Activated CD4-positive, alpha-beta memory T cell treated with anti-CD3 and anti-CD28 coated beads, Interleukin-2, amount 10 ng/mL, durations not matched to agents 7 days and 5 days (primary cell): ENCODE results near the gene OR51B6. TPM values are rescaled to one million over a fixed set of nuclear protein-coding genes. Genes with fewer than 3 reads are reported as not detected.
"Not testable (repeated sequence)": the region's sequence is repeated elsewhere in the genome, so short reads cannot be mapped to it uniquely, and the experiment has no call there.

Source experiments
- CTCF ChIA-PET: fragments of 350-600 bp; sonication (Branson Sonifier 250); formaldehyde crosslinking; loops from one replicate; lab custom pipeline; 2021; ENCODE audit warnings: antibody characterized with exemption, inconsistent platforms; lab: Charles Lee
- POLR2A ChIA-PET: fragments of 350-600 bp; sonication (Branson Sonifier 250); formaldehyde crosslinking; loops from one replicate; lab custom pipeline; 2021; ENCODE audit warnings: antibody characterized with exemption; lab: Charles Lee
- DNase-seq: peaks from one replicate; pipeline ENCODE4 v3.0.0-alpha.2; 2020
- H3K27ac Mint-ChIP-seq: one replicate; pipeline ENCODE4 v1.8.0; 2021; ENCODE audit warnings: mild to moderate bottlenecking, mixed read lengths
- H3K27me3 Mint-ChIP-seq: one replicate; pipeline ENCODE4 v1.8.0; 2021; ENCODE audit warnings: mixed read lengths
- H3K36me3 Mint-ChIP-seq: one replicate; pipeline ENCODE4 v1.8.0; 2021; ENCODE audit warnings: low read depth, mixed read lengths
- H3K4me1 Mint-ChIP-seq: one replicate; pipeline ENCODE4 v1.8.0; 2021; ENCODE audit warnings: mixed read lengths
- H3K4me3 Mint-ChIP-seq: one replicate; pipeline ENCODE4 v1.8.0; 2021; ENCODE audit warnings: mild to moderate bottlenecking, mixed read lengths
- H3K9me3 Mint-ChIP-seq: one replicate; pipeline ENCODE4 v1.8.0; 2021; ENCODE audit warnings: mixed read lengths
- total RNA-seq, 2 experiments: library from RNA; stranded (reverse); gene quantifications; one replicate each; pipeline ENCODE4 v1.2.3, GENCODE V29; 2021

Gene OR51B6
- total RNA-seq, 2 experiments from 2014 or later: not detected

- Mint-ChIP-seq H3K27ac (no peak within 1 kb of the TSS), H3K4me1 (no peaks in the 10 kb centered on the region), H3K36me3 (no peaks in the 10 kb centered on the region), H3K27me3 (no peaks in the 10 kb centered on the region), H3K4me3 (no peak within 1 kb of the TSS), H3K9me3 (no peaks in the 10 kb centered on the region)
- ChIA-PET CTCF (no interaction called here), POLR2A (no interaction called here)
- no peak for DNase-seq
Observed at GRCh38 chr11:5343474-5344335, 7.6 kb upstream of the OR51B6 start, which contains the start of gene OR51B5. TSS of gene OR51B5 (minus strand) at chr11:5343524. CDS start at chr11:5343524, 0 bp downstream.

DNA sequence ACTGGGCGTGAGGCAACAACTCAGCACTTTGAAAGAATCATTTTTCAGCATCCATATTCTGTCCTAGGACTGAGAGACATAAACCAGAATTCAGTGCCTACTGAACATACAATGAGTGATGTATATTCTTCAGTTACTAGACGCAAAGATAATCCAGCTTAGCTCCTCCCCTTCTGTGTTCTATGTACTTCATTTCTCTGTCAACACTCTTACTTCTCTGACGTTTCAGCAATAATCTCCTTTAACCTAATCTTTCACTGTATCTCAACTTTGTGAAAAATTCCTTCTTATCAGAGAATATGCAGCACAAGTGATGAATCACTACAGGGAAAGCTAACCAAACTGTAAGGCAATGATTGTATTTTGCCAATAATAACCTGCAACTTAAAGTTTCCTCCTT lies 5.5 kb upstream of the OR51B6 start:
- Mint-ChIP-seq H3K9me3 (no peaks in the 10 kb centered on the region), H3K4me3 (no peak overlapping the region), H3K27me3 (no peaks in the 10 kb centered on the region), H3K36me3 (no peaks in the 10 kb centered on the region), H3K27ac (no peak overlapping the region), H3K4me1 (no peaks in the 10 kb centered on the region)
- ChIA-PET CTCF (no interaction called here), POLR2A (no interaction called here)
- no peak for DNase-seq

- H3K36me3 Mint-ChIP-seq: no peaks in the 10 kb centered on the region
Observed at GRCh38 chr11:5348551-5349194, 2.6 kb upstream of the OR51B6 start.

GRCh38 chr11:5349550-5349949 lies 1.8 kb upstream of the OR51B6 start:
- POLR2A ChIA-PET: no interaction called here
- Mint-ChIP-seq H3K4me3 (no peak overlapping the region), H3K9me3 (no peaks in the 10 kb centered on the region), H3K27ac (no peak overlapping the region), H3K27me3 (no peaks in the 10 kb centered on the region), H3K4me1 (no peaks in the 10 kb centered on the region), H3K36me3 (no peaks in the 10 kb centered on the region)
- no peak for DNase-seq
- CTCF ChIA-PET: no interaction called here

More at GRCh38 chr11:5348551-5349194, 2.6 kb upstream of the OR51B6 start:
- Mint-ChIP-seq H3K27me3 (no peaks in the 10 kb centered on the region), H3K4me1 (no peaks in the 10 kb centered on the region), H3K27ac (no peak overlapping the region), H3K4me3 (no peak overlapping the region), H3K9me3 (no peaks in the 10 kb centered on the region)
- DNase-seq: no peak
- CTCF ChIA-PET: no interaction called here
- POLR2A ChIA-PET: no interaction called here

- CTCF ChIA-PET, H3K9me3 Mint-ChIP-seq, H3K4me1 Mint-ChIP-seq, H3K4me3 Mint-ChIP-seq, POLR2A ChIA-PET, H3K27me3 Mint-ChIP-seq, DNase-seq, H3K27ac Mint-ChIP-seq, H3K36me3 Mint-ChIP-seq: not testable (repeated sequence)
Observed at GRCh38 chr11:5356031-5356430, 4.7 kb downstream of the OR51B6 start.

- H3K9me3 Mint-ChIP-seq: no peaks in the 10 kb centered on the region
- no peaks in the 10 kb centered on the region for H3K36me3 Mint-ChIP-seq
- no peaks in the 10 kb centered on the region for H3K27me3 Mint-ChIP-seq
- ChIA-PET POLR2A (no interaction called here), CTCF (no interaction called here)
- H3K4me1 Mint-ChIP-seq: no peaks in the 10 kb centered on the region
- H3K4me3 Mint-ChIP-seq: no peak overlapping the region
- no peak for DNase-seq
- H3K27ac Mint-ChIP-seq: no peak overlapping the region
Observed at GRCh38 chr11:5362017-5362625, 10.8 kb downstream of the OR51B6 start.

GRCh38 chr11:5363679-5364078 lies 12.4 kb downstream of the OR51B6 start:
- Mint-ChIP-seq H3K4me1 (no peaks in the 10 kb centered on the region), H3K27me3 (no peaks in the 10 kb centered on the region), H3K4me3 (no peak overlapping the region), H3K9me3 (no peaks in the 10 kb centered on the region), H3K27ac (no peak overlapping the region), H3K36me3 (no peaks in the 10 kb centered on the region)
- DNase-seq: no peak
- CTCF ChIA-PET: no interaction called here
- POLR2A ChIA-PET: no interaction called here

- no peak for DNase-seq
- Mint-ChIP-seq H3K4me3 (no peak overlapping the region), H3K36me3 (no peaks in the 10 kb centered on the region), H3K27ac (no peak overlapping the region), H3K4me1 (no peaks in the 10 kb centered on the region), H3K27me3 (no peaks in the 10 kb centered on the region), H3K9me3 (no peaks in the 10 kb centered on the region)
- ChIA-PET CTCF (no interaction called here), POLR2A (no interaction called here)
Observed at GRCh38 chr11:5364214-5364613, 12.9 kb downstream of the OR51B6 start.

GRCh38 chr11:5366365-5366764 lies 15.1 kb downstream of the OR51B6 start:
- H3K27ac Mint-ChIP-seq, DNase-seq, H3K4me3 Mint-ChIP-seq, H3K4me1 Mint-ChIP-seq, CTCF ChIA-PET, H3K27me3 Mint-ChIP-seq, H3K9me3 Mint-ChIP-seq, POLR2A ChIA-PET, H3K36me3 Mint-ChIP-seq: not testable (repeated sequence)

DNA sequence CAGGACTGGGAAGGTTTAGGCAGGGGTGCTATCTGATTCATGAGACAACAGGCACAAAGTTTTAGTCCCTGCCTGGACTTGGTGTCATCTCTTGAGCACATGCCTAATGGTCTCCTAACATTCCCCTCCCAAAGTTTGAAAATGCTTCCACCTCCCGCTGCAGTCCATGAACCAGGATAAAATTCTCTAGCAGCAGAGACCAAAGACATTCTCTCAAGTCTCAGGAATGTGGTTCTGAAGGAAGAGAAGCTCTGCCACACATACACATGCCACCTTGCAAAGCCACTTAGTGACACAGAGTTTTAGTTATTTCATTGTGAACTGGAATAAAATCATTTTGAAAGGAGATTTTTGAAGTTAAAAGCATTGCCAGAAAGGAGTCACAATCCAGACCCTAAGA lies 15.5 kb downstream of the OR51B6 start:
- Mint-ChIP-seq H3K4me3 (no peak overlapping the region), H3K4me1 (no peaks in the 10 kb centered on the region), H3K27ac (no peak overlapping the region), H3K9me3 (no peaks in the 10 kb centered on the region), H3K27me3 (no peaks in the 10 kb centered on the region), H3K36me3 (no peaks in the 10 kb centered on the region)
- POLR2A ChIA-PET: no interaction called here
- CTCF ChIA-PET: no interaction called here
- no peak for DNase-seq

GRCh38 chr11:5367448-5368074 lies 16.3 kb downstream of the OR51B6 start:
- CTCF ChIA-PET: no interaction called here
- Mint-ChIP-seq H3K4me3 (no peak overlapping the region), H3K27me3 (no peaks in the 10 kb centered on the region), H3K27ac (no peak overlapping the region), H3K36me3 (no peaks in the 10 kb centered on the region), H3K9me3 (no peaks in the 10 kb centered on the region), H3K4me1 (no peaks in the 10 kb centered on the region)
- DNase-seq: no peak
- POLR2A ChIA-PET: no interaction called here

GRCh38 chr11:5368502-5369043 lies 17.3 kb downstream of the OR51B6 start:
- no peaks in the 10 kb centered on the region for H3K4me1 Mint-ChIP-seq
- ChIA-PET POLR2A (no interaction called here), CTCF (no interaction called here)
- no peak overlapping the region for H3K4me3 Mint-ChIP-seq
- no peak overlapping the region for H3K27ac Mint-ChIP-seq
- DNase-seq: no peak
- H3K27me3 Mint-ChIP-seq: no peaks in the 10 kb centered on the region
- H3K9me3 Mint-ChIP-seq: no peaks in the 10 kb centered on the region
- H3K36me3 Mint-ChIP-seq: no peaks in the 10 kb centered on the region

GRCh38 chr11:5369789-5370188 lies 18.5 kb downstream of the OR51B6 start:
- no peaks in the 10 kb centered on the region for H3K27me3 Mint-ChIP-seq
- no peak overlapping the region for H3K4me3 Mint-ChIP-seq
- DNase-seq: no peak
- no peaks in the 10 kb centered on the region for H3K9me3 Mint-ChIP-seq
- no peaks in the 10 kb centered on the region for H3K36me3 Mint-ChIP-seq
- ChIA-PET CTCF (no interaction called here), POLR2A (no interaction called here)
- no peaks in the 10 kb centered on the region for H3K4me1 Mint-ChIP-seq
- no peak overlapping the region for H3K27ac Mint-ChIP-seq
